HG03159 (cell line): ENCODE results near the gene PRRC1.

Experiments
- ATAC-seq: cut with Tn5 transposase; IDR thresholded peaks from one replicate; pipeline ENCODE4 v1.9.1; 2021; ENCODE audit warnings: mild to moderate bottlenecking, moderate library complexity; ENCODE audit not compliant: unreplicated experiment

PRRC1 gene

GRCh38 chr5:127602481-127602880 lies 85.0 kb downstream of the PRRC1 start:
- ATAC-seq = no peak

GRCh38 chr5:127602896-127603844 lies 85.7 kb downstream of the PRRC1 start:
- ATAC-seq = peak; percentile 42
